H9 (cell line): Measurements from ENCODE around the gene SREBF2. TPM values are rescaled to one million over a fixed set of nuclear protein-coding genes. Genes with fewer than 3 reads are reported as not detected.

Experiments used
- DNase-seq: peaks from one replicate; pipeline ENCODE4 v3.0.0-alpha.2; 2017
- H2AFZ ChIP-seq: one replicate; pipeline ENCODE4 v1.6.1; 2013; ENCODE audit warnings: mild to moderate bottlenecking, low read length, control low read depth, moderate library complexity
- H2AK5ac ChIP-seq: 2 replicates; pipeline ENCODE4 v1.6.1; 2013; ENCODE audit warnings: low read length, control low read depth, mixed read lengths; ENCODE audit not compliant: insufficient read length
- H2BK120ac ChIP-seq: one replicate; pipeline ENCODE4 v1.6.1; 2013; ENCODE audit warnings: low read depth, mild to moderate bottlenecking, low read length, control low read depth, inconsistent platforms; ENCODE audit not compliant: poor library complexity, severe bottlenecking
- H2BK12ac ChIP-seq: 2 replicates; pipeline ENCODE4 v1.6.1; 2013; ENCODE audit warnings: low read length, control low read depth, mixed read lengths, low read depth; ENCODE audit not compliant: insufficient read length
- H2BK15ac ChIP-seq: 2 replicates; pipeline ENCODE4 v1.6.1; 2013; ENCODE audit warnings: low read depth, low read length, control low read depth
- H2BK20ac ChIP-seq: one replicate; pipeline ENCODE4 v1.6.1; 2013; ENCODE audit warnings: low read depth, mild to moderate bottlenecking, low read length, control low read depth, inconsistent platforms; ENCODE audit not compliant: poor library complexity, severe bottlenecking
- H2BK5ac ChIP-seq: 2 replicates; pipeline ENCODE4 v1.6.1; 2013; ENCODE audit warnings: low read length, control low read depth, mixed read lengths; ENCODE audit not compliant: insufficient read length
- H3K14ac ChIP-seq: 2 replicates; pipeline ENCODE4 v1.6.1; 2013; ENCODE audit warnings: low read length, control low read depth; ENCODE audit not compliant: insufficient read depth
- H3K18ac ChIP-seq: 2 replicates; pipeline ENCODE4 v1.6.1; 2013; ENCODE audit warnings: low read depth, mild to moderate bottlenecking, mixed read lengths, low read length, control low read depth; ENCODE audit not compliant: insufficient read length
- H3K23ac ChIP-seq: 2 replicates; pipeline ENCODE4 v1.6.1; 2013; ENCODE audit warnings: low read length, control low read depth, mixed read lengths, low read depth; ENCODE audit not compliant: insufficient read length
- H3K23me2 ChIP-seq: 2 replicates; pipeline ENCODE4 v1.6.1; 2013; ENCODE audit warnings: low read depth, mild to moderate bottlenecking, mixed read lengths, low read length, control low read depth; ENCODE audit not compliant: insufficient read length, poor library complexity, severe bottlenecking
- H3K27ac ChIP-seq: 2 replicates; pipeline ENCODE4 v1.5.1; 2013; ENCODE audit warnings: low read length, control low read depth, mixed read lengths, low read depth; ENCODE audit not compliant: insufficient read length
- H3K27me3 ChIP-seq: 2 replicates; pipeline ENCODE4 v1.6.1; 2013; ENCODE audit warnings: low read length, control low read depth, inconsistent platforms; ENCODE audit not compliant: insufficient read depth
- H3K4ac ChIP-seq: 2 replicates; pipeline ENCODE4 v1.6.1; 2013; ENCODE audit warnings: low read depth, mild to moderate bottlenecking, control low read depth, inconsistent platforms, low read length, moderate library complexity
- H3K4me1 ChIP-seq: 2 replicates; pipeline ENCODE4 v1.6.1; 2013; ENCODE audit warnings: low read length, control low read depth, inconsistent platforms; ENCODE audit not compliant: insufficient read depth
- H3K4me2 ChIP-seq: 2 replicates; pipeline ENCODE4 v1.6.1; 2013; ENCODE audit warnings: low read length, control low read depth, mixed read lengths; ENCODE audit not compliant: insufficient read length, insufficient read depth
- H3K56ac ChIP-seq: 2 replicates; pipeline ENCODE4 v1.6.1; 2013; ENCODE audit warnings: low read depth, mild to moderate bottlenecking, mixed read lengths, low read length, control low read depth; ENCODE audit not compliant: insufficient read length
- H3K79me1 ChIP-seq: 2 replicates; pipeline ENCODE4 v1.6.1; 2013; ENCODE audit warnings: low read depth, mild to moderate bottlenecking, moderate library complexity, low read length, control low read depth, inconsistent platforms; ENCODE audit not compliant: insufficient read depth, poor library complexity, severe bottlenecking
- H3K79me2 ChIP-seq: 2 replicates; pipeline ENCODE4 v1.6.1; 2013; ENCODE audit warnings: low read length, control low read depth, inconsistent platforms; ENCODE audit not compliant: insufficient read depth
- H3K9ac ChIP-seq: 2 replicates; pipeline ENCODE4 v1.6.1; 2013; ENCODE audit warnings: low read length, control low read depth, mixed read lengths; ENCODE audit not compliant: insufficient read length; ENCODE audit errors: extremely low read depth
- H3K9me3 ChIP-seq: one replicate; pipeline ENCODE4 v1.6.1; 2013; ENCODE audit warnings: low read depth, low read length, inconsistent platforms; ENCODE audit not compliant: control insufficient read depth
- H3T11ph ChIP-seq: one replicate; pipeline ENCODE4 v1.6.1; 2013; ENCODE audit warnings: mild to moderate bottlenecking, low read length, control low read depth, inconsistent platforms
- H4K20me1 ChIP-seq: one replicate; pipeline ENCODE4 v1.6.1; 2013; ENCODE audit not compliant: control insufficient read depth, insufficient read length, insufficient read depth
- H4K5ac ChIP-seq: 2 replicates; pipeline ENCODE4 v1.6.1; 2013; ENCODE audit warnings: low read depth, mild to moderate bottlenecking, mixed read lengths, low read length, control low read depth; ENCODE audit not compliant: insufficient read length
- H4K8ac ChIP-seq: replicated peaks from 2 replicates; pipeline ENCODE4 v1.6.1; 2013; ENCODE audit warnings: low read length, control low read depth, mixed read lengths, low read depth; ENCODE audit not compliant: insufficient read length
- H4K91ac ChIP-seq: 2 replicates; pipeline ENCODE4 v1.6.1; 2013; ENCODE audit warnings: low read depth, mild to moderate bottlenecking, moderate library complexity, mixed read lengths, low read length, control low read depth; ENCODE audit not compliant: insufficient read length
- H3K27ac Mint-ChIP-seq, 3 experiments: 2 replicates in 2 of 3; 3 replicates in 1 of 3; pipeline ENCODE4 v1.8.0; 2020 to 2021; ENCODE audit warnings: mixed read lengths in 3 of 3, mild to moderate bottlenecking in 1 of 3, moderate library complexity in 1 of 3
- H3K27me3 Mint-ChIP-seq: 2 replicates; pipeline ENCODE4 v1.8.0; 2021; ENCODE audit warnings: low read depth, mild to moderate bottlenecking, moderate library complexity, mixed read lengths
- H3K36me3 Mint-ChIP-seq, 3 experiments: 2 replicates in 2 of 3; 3 replicates in 1 of 3; pipeline ENCODE4 v1.8.0; 2020 to 2021; ENCODE audit warnings: low read depth in 3 of 3, mixed read lengths in 3 of 3; ENCODE audit not compliant: insufficient read depth in 1 of 3
- H3K4me1 Mint-ChIP-seq, 2 experiments: 2 replicates each; pipeline ENCODE4 v1.8.0; 2020; ENCODE audit warnings: mixed read lengths in 2 of 2
- H3K4me3 Mint-ChIP-seq, 2 experiments: 2 replicates in 1 of 2; 3 replicates in 1 of 2; pipeline ENCODE4 v1.8.0; 2020 to 2021; ENCODE audit warnings: mild to moderate bottlenecking in 2 of 2, mixed read lengths in 2 of 2, moderate library complexity in 1 of 2
- H3K9me3 Mint-ChIP-seq, 2 experiments: 2 replicates in 1 of 2; 3 replicates in 1 of 2; pipeline ENCODE4 v1.8.0; 2020; ENCODE audit warnings: mild to moderate bottlenecking in 2 of 2, mixed read lengths in 2 of 2, moderate library complexity in 1 of 2
- WGBS: extraction: QIAGEN DNeasy Blood & Tissue Kit; methylation state at CpG from one replicate; pipeline ENCODE4 v1.1.7; 2013; ENCODE audit warnings: missing lambda C conversion rate, low lambda C conversion rate, mixed read lengths; ENCODE audit not compliant: insufficient read length; ENCODE audit errors: extremely low coverage; 5-methylcytosine and 5-hydroxymethylcytosine counted together
- total RNA-seq: library from RNA; stranded (reverse); gene quantifications from 2 replicates; pipeline ENCODE4 v1.2.1, GENCODE V29; 2021
- TF ChIP-seq, protein P1 (sequence below): fragments of 200-600 bp; sonication (generic); conservative IDR thresholded peaks from 3 replicates; pipeline ENCODE4 v1.8.0; 2021; ENCODE audit warnings: antibody characterized with exemption, mild to moderate bottlenecking

Gene SREBF2
- total RNA-seq, 1 experiment from 2014 or later: 146 TPM

DNA sequence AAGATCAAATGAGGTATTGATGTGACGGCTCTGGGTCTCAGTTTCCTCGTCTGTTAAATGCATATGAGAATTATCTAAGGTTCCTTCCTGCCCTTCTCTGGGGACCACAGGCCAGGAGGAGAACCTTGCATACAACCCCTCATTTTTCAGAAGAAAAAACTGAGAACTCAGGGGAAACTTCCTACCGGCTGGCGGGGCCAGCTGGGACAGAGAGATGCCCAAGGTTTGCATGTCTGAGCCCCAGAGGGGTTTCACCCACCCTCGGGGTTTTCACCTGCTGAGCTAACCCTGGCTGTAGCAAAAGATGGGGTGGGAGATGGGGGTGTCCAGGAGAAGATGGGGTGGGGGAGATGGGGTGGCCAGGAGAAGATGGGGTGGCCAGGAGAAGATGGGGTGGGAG, 89.4 kb downstream of the SREBF2 start:
- H4K20me1 ChIP-seq: peaks cover 2% of the 10 kb centered on the region
- H3K23ac ChIP-seq: no peak overlapping the region
- H3K27ac ChIP-seq: no peak overlapping the region
- H2BK5ac ChIP-seq: no peak overlapping the region
- H3K27me3 ChIP-seq: peaks cover 18% of the 10 kb centered on the region
- no peak overlapping the region for H2AK5ac ChIP-seq
- H4K8ac ChIP-seq: no peak overlapping the region
- H2BK120ac ChIP-seq: no peak overlapping the region
- TF ChIP-seq, protein P1, sequence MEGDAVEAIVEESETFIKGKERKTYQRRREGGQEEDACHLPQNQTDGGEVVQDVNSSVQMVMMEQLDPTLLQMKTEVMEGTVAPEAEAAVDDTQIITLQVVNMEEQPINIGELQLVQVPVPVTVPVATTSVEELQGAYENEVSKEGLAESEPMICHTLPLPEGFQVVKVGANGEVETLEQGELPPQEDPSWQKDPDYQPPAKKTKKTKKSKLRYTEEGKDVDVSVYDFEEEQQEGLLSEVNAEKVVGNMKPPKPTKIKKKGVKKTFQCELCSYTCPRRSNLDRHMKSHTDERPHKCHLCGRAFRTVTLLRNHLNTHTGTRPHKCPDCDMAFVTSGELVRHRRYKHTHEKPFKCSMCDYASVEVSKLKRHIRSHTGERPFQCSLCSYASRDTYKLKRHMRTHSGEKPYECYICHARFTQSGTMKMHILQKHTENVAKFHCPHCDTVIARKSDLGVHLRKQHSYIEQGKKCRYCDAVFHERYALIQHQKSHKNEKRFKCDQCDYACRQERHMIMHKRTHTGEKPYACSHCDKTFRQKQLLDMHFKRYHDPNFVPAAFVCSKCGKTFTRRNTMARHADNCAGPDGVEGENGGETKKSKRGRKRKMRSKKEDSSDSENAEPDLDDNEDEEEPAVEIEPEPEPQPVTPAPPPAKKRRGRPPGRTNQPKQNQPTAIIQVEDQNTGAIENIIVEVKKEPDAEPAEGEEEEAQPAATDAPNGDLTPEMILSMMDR: no peak
- no peaks in the 10 kb centered on the region for H3K79me2 ChIP-seq
- no peak overlapping the region for H4K91ac ChIP-seq
- H3K4ac ChIP-seq: no peak overlapping the region
- no peak for DNase-seq
- H3K14ac ChIP-seq: no peak overlapping the region
- H3K79me1 ChIP-seq: no peaks in the 10 kb centered on the region
- Mint-ChIP-seq H3K36me3 (peaks cover 0 to 4% (median 3%) of the 10 kb centered on the region in 3 experiments; a peak in 4 of 7 replicates), H3K27ac (no peak overlapping the region), H3K9me3 (no peaks in the 10 kb centered on the region), H3K4me3 (no peak overlapping the region), H3K27me3 (peaks cover 80% of the 10 kb centered on the region), H3K4me1 (peaks cover 4 to 9% of the 10 kb centered on the region in 2 experiments)
- no peak overlapping the region for H3K56ac ChIP-seq
- H2AFZ ChIP-seq: no peak overlapping the region
- H3K9me3 ChIP-seq: no peaks in the 10 kb centered on the region
- no peak overlapping the region for H3K4me2 ChIP-seq
- H4K5ac ChIP-seq: no peak overlapping the region
- no CpG with 5 or more reads among the region's 5 CpGs for WGBS
- H2BK12ac ChIP-seq: no peak overlapping the region
- H3K9ac ChIP-seq: no peak overlapping the region
- peaks cover 10% of the 10 kb centered on the region for H3K23me2 ChIP-seq
- H2BK20ac ChIP-seq: no peak overlapping the region
- peaks cover 3% of the 10 kb centered on the region; the same call in 1 of the 2 replicates for H3K4me1 ChIP-seq
- H3K18ac ChIP-seq: no peak overlapping the region
- H2BK15ac ChIP-seq: no peak overlapping the region
- H3T11ph ChIP-seq: no peak overlapping the region
